ENCODE measurements around the gene DYNC1LI1. TPM values are rescaled to one million over a fixed set of nuclear protein-coding genes. Genes with fewer than 3 reads are reported as not detected.

Gene DYNC1LI1
- total RNA-seq, 1 donor from 2014 or later: 181 TPM

DNA sequence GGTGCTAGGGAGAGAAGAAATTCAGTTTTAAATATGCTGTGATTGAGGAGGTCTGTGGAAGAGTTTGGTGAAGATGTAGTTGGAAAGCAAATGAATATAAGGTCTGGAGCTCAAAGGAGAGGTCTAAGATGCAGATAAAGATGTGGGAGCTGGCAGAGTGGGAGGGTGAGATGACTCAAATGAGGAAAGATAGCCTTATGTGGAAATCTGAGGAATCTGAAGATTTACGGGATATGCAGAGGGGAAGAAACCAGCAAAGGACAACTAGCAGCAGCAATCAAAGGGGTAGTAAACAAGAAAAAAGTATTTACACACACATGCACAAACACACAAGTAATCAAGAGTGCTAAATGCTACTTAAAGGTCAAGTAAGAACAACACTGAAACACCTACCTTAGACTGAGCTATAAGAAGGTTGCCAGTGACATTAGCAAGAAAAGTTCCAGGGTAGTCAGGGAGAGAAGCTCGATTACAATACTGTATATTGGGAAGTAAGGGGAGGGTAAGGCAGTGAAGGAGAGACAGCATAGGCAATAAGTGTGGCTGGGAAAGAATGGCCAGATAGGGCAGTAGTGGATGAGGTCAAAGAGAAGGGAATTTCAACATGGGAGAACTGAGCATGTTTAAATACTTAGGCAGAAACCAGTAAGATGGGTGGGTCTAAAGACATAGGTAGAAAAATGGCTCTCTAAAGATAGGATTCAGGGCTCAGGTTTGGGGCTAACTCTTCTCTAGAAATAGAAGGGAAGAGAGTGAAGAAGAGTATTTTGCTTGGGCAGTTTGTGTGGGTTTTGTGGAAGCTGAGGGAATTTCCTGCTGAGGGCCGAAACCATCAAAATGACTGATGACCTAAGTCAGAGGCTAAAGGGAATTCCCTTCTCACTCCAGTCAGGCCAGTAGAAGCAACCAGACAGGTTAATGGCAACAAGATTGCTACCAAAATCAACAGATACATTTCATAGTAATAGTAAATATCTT, 76.9 kb downstream of the DYNC1LI1 start:
- Mint-ChIP-seq H3K4me3 (ENCODE audit: unreplicated experiment) (no peak overlapping the region), H3K9me3 (ENCODE audit: unreplicated experiment) (no peaks in the 10 kb centered on the region), H3K4me1 (ENCODE audit: low read depth, unreplicated experiment) (no peaks in the 10 kb centered on the region), H3K27ac (ENCODE audit: unreplicated experiment) (no peak overlapping the region), H3K36me3 (ENCODE audit: unreplicated experiment) (no peaks in the 10 kb centered on the region), H3K27me3 (ENCODE audit: unreplicated experiment) (no peaks in the 10 kb centered on the region)
- TF ChIP-seq, protein P1, sequence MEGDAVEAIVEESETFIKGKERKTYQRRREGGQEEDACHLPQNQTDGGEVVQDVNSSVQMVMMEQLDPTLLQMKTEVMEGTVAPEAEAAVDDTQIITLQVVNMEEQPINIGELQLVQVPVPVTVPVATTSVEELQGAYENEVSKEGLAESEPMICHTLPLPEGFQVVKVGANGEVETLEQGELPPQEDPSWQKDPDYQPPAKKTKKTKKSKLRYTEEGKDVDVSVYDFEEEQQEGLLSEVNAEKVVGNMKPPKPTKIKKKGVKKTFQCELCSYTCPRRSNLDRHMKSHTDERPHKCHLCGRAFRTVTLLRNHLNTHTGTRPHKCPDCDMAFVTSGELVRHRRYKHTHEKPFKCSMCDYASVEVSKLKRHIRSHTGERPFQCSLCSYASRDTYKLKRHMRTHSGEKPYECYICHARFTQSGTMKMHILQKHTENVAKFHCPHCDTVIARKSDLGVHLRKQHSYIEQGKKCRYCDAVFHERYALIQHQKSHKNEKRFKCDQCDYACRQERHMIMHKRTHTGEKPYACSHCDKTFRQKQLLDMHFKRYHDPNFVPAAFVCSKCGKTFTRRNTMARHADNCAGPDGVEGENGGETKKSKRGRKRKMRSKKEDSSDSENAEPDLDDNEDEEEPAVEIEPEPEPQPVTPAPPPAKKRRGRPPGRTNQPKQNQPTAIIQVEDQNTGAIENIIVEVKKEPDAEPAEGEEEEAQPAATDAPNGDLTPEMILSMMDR (IDR thresholded peaks at IDR 0.05; ENCODE audit: partially characterized antibody, unreplicated experiment): no peak
- DNase-seq: no peak

DNA sequence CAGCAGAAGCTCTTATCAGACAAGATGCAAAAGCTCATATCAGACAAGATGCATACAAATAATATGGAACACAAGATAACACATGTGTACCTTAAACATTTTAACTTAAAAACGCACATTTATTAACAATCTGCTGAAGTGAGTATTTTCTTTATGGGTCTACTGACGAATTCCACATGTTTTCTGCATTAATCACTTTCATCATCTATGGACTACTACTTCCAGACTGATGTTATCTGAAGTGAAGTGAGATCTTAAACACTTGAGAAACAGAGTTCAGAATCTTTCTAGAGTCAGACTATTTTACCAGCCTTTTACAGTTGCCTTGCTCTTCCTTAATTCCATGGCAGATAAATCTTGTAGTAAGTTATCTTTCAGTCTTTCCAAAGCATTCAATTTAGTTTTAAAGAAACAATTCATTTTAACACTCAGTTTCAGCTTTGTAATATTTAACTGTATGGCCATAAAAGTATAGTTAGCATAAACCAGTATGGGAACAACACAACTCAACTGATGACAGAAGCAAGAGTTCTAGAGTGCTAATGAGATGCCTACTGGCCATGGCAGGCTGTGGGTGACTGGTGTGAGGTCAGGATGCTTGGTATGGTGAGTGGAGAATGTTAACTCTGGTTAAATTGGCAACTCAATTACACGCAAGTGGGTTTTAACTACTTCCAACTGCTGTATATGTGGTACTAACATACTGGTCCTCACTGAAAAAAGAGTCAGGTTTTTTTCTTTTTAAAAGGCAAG, 77.8 kb downstream of the DYNC1LI1 start:
- H3K27me3 Mint-ChIP-seq (ENCODE audit: unreplicated experiment): no peaks in the 10 kb centered on the region
- H3K36me3 Mint-ChIP-seq (ENCODE audit: unreplicated experiment): no peaks in the 10 kb centered on the region
- no peak for DNase-seq
- H3K4me3 Mint-ChIP-seq (ENCODE audit: unreplicated experiment): no peak overlapping the region
- H3K9me3 Mint-ChIP-seq (ENCODE audit: unreplicated experiment): no peaks in the 10 kb centered on the region
- H3K27ac Mint-ChIP-seq (ENCODE audit: unreplicated experiment): no peak overlapping the region
- TF ChIP-seq, protein P1 (IDR thresholded peaks at IDR 0.05; ENCODE audit: partially characterized antibody, unreplicated experiment): no peak
- H3K4me1 Mint-ChIP-seq (ENCODE audit: low read depth, unreplicated experiment): no peaks in the 10 kb centered on the region

DNA sequence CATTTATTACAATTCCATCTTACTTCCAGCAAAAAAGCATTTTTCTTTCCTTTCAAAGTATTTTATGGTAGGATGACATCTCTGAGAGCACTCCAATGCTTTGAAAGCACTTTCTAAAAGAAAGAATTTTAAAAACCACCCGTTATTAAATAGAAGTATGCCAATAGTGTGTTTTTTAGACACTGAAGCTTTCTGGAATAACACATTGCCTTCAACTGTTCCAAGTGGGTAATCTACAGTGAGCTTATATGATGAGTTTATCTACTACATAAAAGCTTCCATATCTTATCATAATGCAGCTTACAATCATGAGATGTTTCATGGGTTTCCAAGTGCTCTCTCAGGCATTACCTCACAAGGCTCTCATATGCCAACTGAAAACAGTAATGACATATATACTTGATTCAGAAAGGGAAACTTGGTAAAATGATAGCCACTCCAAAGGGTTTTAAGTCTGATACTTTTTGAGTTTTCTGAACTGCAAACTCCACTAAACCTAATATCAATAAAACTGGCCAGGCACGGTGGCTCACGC, 82.1 kb downstream of the DYNC1LI1 start:
- Mint-ChIP-seq H3K27ac (ENCODE audit: unreplicated experiment) (no peak overlapping the region), H3K4me3 (ENCODE audit: unreplicated experiment) (no peak overlapping the region), H3K4me1 (ENCODE audit: low read depth, unreplicated experiment) (peaks cover 3% of the 10 kb centered on the region), H3K36me3 (ENCODE audit: unreplicated experiment) (no peaks in the 10 kb centered on the region), H3K27me3 (ENCODE audit: unreplicated experiment) (no peaks in the 10 kb centered on the region), H3K9me3 (ENCODE audit: unreplicated experiment) (no peaks in the 10 kb centered on the region)
- no peak for DNase-seq
- TF ChIP-seq, protein P1 (IDR thresholded peaks at IDR 0.05; ENCODE audit: partially characterized antibody, unreplicated experiment): no peak

DNA sequence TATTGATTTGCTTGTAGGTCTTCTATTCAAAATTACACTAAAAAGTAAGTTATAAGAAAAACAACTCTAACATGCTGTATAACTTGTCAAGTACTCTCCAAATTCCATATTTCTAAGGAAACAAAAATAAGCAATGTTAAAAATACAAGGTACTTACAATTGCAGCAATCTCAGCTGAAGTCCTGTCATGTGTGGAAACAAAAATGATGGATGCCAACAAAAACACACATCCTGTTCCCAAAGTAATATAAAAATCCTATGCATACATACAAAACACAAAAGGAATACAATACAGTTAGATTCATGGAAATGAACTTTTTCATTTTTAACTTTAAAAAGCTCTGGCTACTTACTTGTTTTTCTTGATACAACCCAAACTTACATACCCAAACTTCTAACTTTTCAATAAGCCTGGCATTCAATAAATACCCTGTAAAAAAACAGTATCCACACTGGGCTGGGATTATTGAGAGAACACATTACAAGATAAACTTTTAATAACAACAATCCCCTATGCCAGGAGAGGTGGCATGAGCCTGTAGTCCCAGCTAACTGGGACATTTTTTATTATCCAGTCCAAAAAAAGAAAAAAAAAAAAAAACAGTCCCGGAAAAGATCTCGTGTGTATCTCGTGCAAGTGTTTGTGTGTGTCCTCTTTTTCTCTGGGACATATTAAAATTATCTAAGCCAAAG, 82.7 kb downstream of the DYNC1LI1 start:
- no peak overlapping the region for H3K27ac Mint-ChIP-seq (ENCODE audit: unreplicated experiment)
- H3K36me3 Mint-ChIP-seq (ENCODE audit: unreplicated experiment): no peaks in the 10 kb centered on the region

More for the DNA sequence above, 82.7 kb downstream of the DYNC1LI1 start:
- no peak for DNase-seq
- Mint-ChIP-seq H3K9me3 (ENCODE audit: unreplicated experiment) (no peaks in the 10 kb centered on the region), H3K4me1 (ENCODE audit: low read depth, unreplicated experiment) (peaks cover 3% of the 10 kb centered on the region), H3K27me3 (ENCODE audit: unreplicated experiment) (no peaks in the 10 kb centered on the region), H3K4me3 (ENCODE audit: unreplicated experiment) (no peak overlapping the region)
- TF ChIP-seq, protein P1 (IDR thresholded peaks at IDR 0.05; ENCODE audit: partially characterized antibody, unreplicated experiment): no peak

Data from glutamatergic neuron (in vitro differentiated cells).